ENCODE results near the gene RNF5.

DNA sequence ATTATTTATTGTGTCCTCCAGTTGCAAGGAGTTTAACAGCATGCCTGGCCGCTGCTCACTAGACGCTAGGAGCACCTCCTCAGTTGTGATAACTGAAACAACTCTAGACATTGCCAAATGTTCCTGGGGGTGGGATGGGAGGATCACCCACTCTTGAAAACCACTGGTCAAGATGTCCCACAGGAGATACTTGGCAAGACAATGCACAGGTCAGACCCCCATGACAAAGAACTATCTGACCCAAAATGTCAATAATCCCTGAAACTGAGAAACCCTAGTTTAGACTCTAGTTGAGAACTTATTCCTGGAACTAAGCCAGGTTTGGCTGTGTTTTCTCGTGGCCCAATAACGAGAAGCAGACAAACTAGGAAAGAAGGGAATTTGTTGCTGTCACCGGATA lies 38.6 kb upstream of the RNF5 start:
- no peak for TF ChIP-seq POLR2A (IDR thresholded peaks at IDR 0.05)
- TF ChIP-seq, protein P1, sequence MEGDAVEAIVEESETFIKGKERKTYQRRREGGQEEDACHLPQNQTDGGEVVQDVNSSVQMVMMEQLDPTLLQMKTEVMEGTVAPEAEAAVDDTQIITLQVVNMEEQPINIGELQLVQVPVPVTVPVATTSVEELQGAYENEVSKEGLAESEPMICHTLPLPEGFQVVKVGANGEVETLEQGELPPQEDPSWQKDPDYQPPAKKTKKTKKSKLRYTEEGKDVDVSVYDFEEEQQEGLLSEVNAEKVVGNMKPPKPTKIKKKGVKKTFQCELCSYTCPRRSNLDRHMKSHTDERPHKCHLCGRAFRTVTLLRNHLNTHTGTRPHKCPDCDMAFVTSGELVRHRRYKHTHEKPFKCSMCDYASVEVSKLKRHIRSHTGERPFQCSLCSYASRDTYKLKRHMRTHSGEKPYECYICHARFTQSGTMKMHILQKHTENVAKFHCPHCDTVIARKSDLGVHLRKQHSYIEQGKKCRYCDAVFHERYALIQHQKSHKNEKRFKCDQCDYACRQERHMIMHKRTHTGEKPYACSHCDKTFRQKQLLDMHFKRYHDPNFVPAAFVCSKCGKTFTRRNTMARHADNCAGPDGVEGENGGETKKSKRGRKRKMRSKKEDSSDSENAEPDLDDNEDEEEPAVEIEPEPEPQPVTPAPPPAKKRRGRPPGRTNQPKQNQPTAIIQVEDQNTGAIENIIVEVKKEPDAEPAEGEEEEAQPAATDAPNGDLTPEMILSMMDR (IDR thresholded peaks at IDR 0.05): no peak
- no peak for TF ChIP-seq POLR2AphosphoS5 (IDR thresholded peaks at IDR 0.05)
